ENCODE measurements around the gene TPRN. TPM values are rescaled to one million over a fixed set of nuclear protein-coding genes. Genes with fewer than 3 reads are reported as not detected.
"Not testable (repeated sequence)": the region's sequence is repeated elsewhere in the genome, so short reads cannot be mapped to it uniquely, and the experiment has no call there.

The TPRN gene
- total RNA-seq, 4 donors from 2014 or later = 0.29 to 17.1 (median 5.5) TPM

- H3K36me3 ChIP-seq = no peaks in the 10 kb centered on the region
- H3K4me1 ChIP-seq = peaks cover under 1 to 6% of the 10 kb centered on the region in 2 donors
- no peaks in the 10 kb centered on the region for H3K9me3 ChIP-seq
- peak; percentile 64 to 70 for DNase-seq
- intact Hi-C loops (cut with DNase I; ENCODE audit: low total_unique reads) = no loop called here
- peak overlapping the region; percentile 76 to 88 for H3K4me3 ChIP-seq
- H3K27ac ChIP-seq = peak overlapping the region; percentile 91 to 97
- H3K27me3 ChIP-seq = no peaks in the 10 kb centered on the region
- TF ChIP-seq CTCF (IDR thresholded peaks at IDR 0.05) (no peak), POLR2A (IDR thresholded peaks at IDR 0.05) (no peak)
Measured at GRCh38 chr9:137241490-137242268, 41.1 kb upstream of the TPRN start.

GRCh38 chr9:137240841-137241489, 40.4 kb upstream of the TPRN start, which contains the start of gene TUBB4B:
TSS of gene TUBB4B (plus strand) at chr9:137241287. CDS start at chr9:137241361, 74 bp downstream.
- H3K36me3 ChIP-seq = no peaks in the 10 kb centered on the region
- TF ChIP-seq POLR2A (IDR thresholded peaks at IDR 0.05) = peak; percentile 93 to 100
- TF ChIP-seq CTCF (IDR thresholded peaks at IDR 0.05) = peak in 2 of 4 experiments; percentile 2 to 50
- peak; percentile 99 to 100 for DNase-seq
- intact Hi-C loops (cut with DNase I; ENCODE audit: low total_unique reads) = no loop called here
- H3K27me3 ChIP-seq = no peaks in the 10 kb centered on the region
- H3K4me3 ChIP-seq = peak within 1 kb of the TSS; percentile 76 to 88
- peak within 1 kb of the TSS; percentile 93 to 97 for H3K27ac ChIP-seq
- H3K4me1 ChIP-seq = peaks cover 6 to 8% of the 10 kb centered on the region in 2 donors
- no peaks in the 10 kb centered on the region for H3K9me3 ChIP-seq

- H3K27me3 ChIP-seq = no peaks in the 10 kb centered on the region
- H3K4me1 ChIP-seq = peaks cover 6 to 9% of the 10 kb centered on the region in 2 donors
- TF ChIP-seq POLR2A (IDR thresholded peaks at IDR 0.05) = peak in 1 of 2 donors; percentile 30
- TF ChIP-seq CTCF (IDR thresholded peaks at IDR 0.05) = peak in 1 of 4 experiments; percentile 1
- no peaks in the 10 kb centered on the region for H3K36me3 ChIP-seq
- intact Hi-C loops (cut with DNase I; ENCODE audit: low total_unique reads) = no loop called here
- H3K9me3 ChIP-seq = no peaks in the 10 kb centered on the region
- DNase-seq = peak; percentile 75 to 83
- H3K27ac ChIP-seq = peak overlapping the region; percentile 76 to 93
- H3K4me3 ChIP-seq = peak overlapping the region; percentile 56 to 70
Measured at GRCh38 chr9:137240318-137240840, 39.8 kb upstream of the TPRN start.

GRCh38 chr9:137239541-137240200, 39.1 kb upstream of the TPRN start:
- H3K36me3 ChIP-seq; H3K9me3 ChIP-seq; H3K27me3 ChIP-seq; H3K4me1 ChIP-seq; DNase-seq; intact Hi-C loops (cut with DNase I; ENCODE audit: low total_unique reads): not testable (repeated sequence)
- Histone ChIP-seq H3K27ac (peak overlapping the region; percentile 76 to 93), H3K4me3 (peak overlapping the region; percentile 56 to 70)
